OCI-LY7 (cell line): ENCODE results near the gene HLA-DMA. TPM values are rescaled to one million over a fixed set of nuclear protein-coding genes. Genes with fewer than 3 reads are reported as not detected.

Experiments
- BruUV-seq: library from RNA; stranded (reverse); fragments of 400-500 nt; replicated peaks from 2 replicates; lab custom pipeline; 2021; lab: Mats Ljungman, UMichigan
- CTCF ChIA-PET: fragments of 300-600 bp; sonication (Branson Sonifier 250); formaldehyde crosslinking; loops from one replicate; lab custom pipeline; 2022; ENCODE audit warnings: antibody characterized with exemption; ENCODE audit not compliant: unreplicated experiment; lab: Charles Lee
- POLR2A ChIA-PET: fragments of 300-600 bp; sonication (Branson Sonifier 250); formaldehyde crosslinking; loops from one replicate; lab custom pipeline; 2022; ENCODE audit warnings: antibody characterized with exemption; lab: Charles Lee
- DNase-seq: peaks from one replicate; pipeline ENCODE4 v3.0.0-alpha.2; 2015; ENCODE audit warnings: low spot score
- H2AFZ ChIP-seq: fragments of 200-600 bp; sonication (generic), shearing (Covaris generic); 2 replicates; pipeline ENCODE4 v1.6.1; 2014; ENCODE audit warnings: mild to moderate bottlenecking, antibody characterized with exemption, low read length, moderate library complexity
- H3K27ac ChIP-seq: fragments of 200-600 bp; sonication (generic); 2 replicates; pipeline ENCODE4 v1.5.1; 2014; ENCODE audit warnings: mixed run types, low read depth, mild to moderate bottlenecking, moderate library complexity, low read length, inconsistent platforms; ENCODE audit not compliant: poor library complexity, severe bottlenecking
- H3K36me3 ChIP-seq: fragments of 200-600 bp; sonication (generic); 2 replicates; pipeline ENCODE4 v1.6.1; 2014; ENCODE audit warnings: mild to moderate bottlenecking, antibody characterized with exemption, low read length, moderate library complexity, mixed read lengths; ENCODE audit not compliant: insufficient read depth
- H3K4me1 ChIP-seq: fragments of 200-600 bp; sonication (generic); 2 replicates; pipeline ENCODE4 v1.5.1; 2014; ENCODE audit warnings: mild to moderate bottlenecking, low read length; ENCODE audit not compliant: insufficient read depth, poor library complexity, severe bottlenecking
- H3K4me2 ChIP-seq: fragments of 200-600 bp; sonication (generic); 2 replicates; pipeline ENCODE4 v1.6.1; 2014; ENCODE audit warnings: mild to moderate bottlenecking, low read length
- H3K4me3 ChIP-seq: fragments of 200-600 bp; sonication (generic); 2 replicates; pipeline ENCODE4 v1.5.1; 2014; ENCODE audit warnings: mild to moderate bottlenecking, low read depth, low read length; ENCODE audit not compliant: poor library complexity, severe bottlenecking
- H3K79me2 ChIP-seq: fragments of 200-600 bp; sonication (generic); 2 replicates; pipeline ENCODE4 v1.6.1; 2016; ENCODE audit warnings: low read depth, mild to moderate bottlenecking, low read length, moderate library complexity, mixed read lengths; ENCODE audit not compliant: insufficient read depth
- H3K9me2 ChIP-seq: fragments of 200-600 bp; sonication (generic); 2 replicates; pipeline ENCODE4 v1.6.1; 2016; ENCODE audit warnings: mild to moderate bottlenecking, low read length, mixed read lengths; ENCODE audit not compliant: insufficient read depth
- H3K9me3 ChIP-seq: fragments of 200-600 bp; sonication (generic); 2 replicates; pipeline ENCODE4 v1.6.1; 2014; ENCODE audit warnings: mild to moderate bottlenecking, mixed run types, low read length, mixed read lengths
- H4K20me1 ChIP-seq: fragments of 200-600 bp; sonication (generic); 2 replicates; pipeline ENCODE4 v1.6.1; 2014; ENCODE audit warnings: mild to moderate bottlenecking, antibody characterized with exemption, low read length, moderate library complexity, mixed read lengths; ENCODE audit not compliant: insufficient read depth
- CTCF ChIP-seq: fragments of 200-600 bp; sonication (generic); conservative IDR thresholded peaks from 2 replicates; pipeline ENCODE4 v1.5.1; 2014; ENCODE audit warnings: mild to moderate bottlenecking, antibody characterized with exemption, low read length, moderate library complexity, mixed read lengths
- EZH2phosphoT487 ChIP-seq: fragments of 200-600 bp; sonication (generic); IDR thresholded peaks from 2 replicates; pipeline ENCODE4 v1.6.1; 2018; ENCODE audit warnings: low read depth, borderline replicate concordance, mild to moderate bottlenecking, mixed run types, antibody characterized with exemption, low read length, moderate library complexity, mixed read lengths
- intact Hi-C: fragments of 100-400 bp; cut with micrococcal nuclease; formaldehyde crosslinking; loops from one replicate; pipeline ENCODE4 v1.10.0; 2022; ENCODE audit not compliant: unreplicated experiment
- total RNA-seq, 2 experiments: library from RNA; depleted of rRNA in 1 of 2; stranded (reverse); fragments of >200 nt in 1 of 2; shearing (Covaris generic) in 1 of 2; gene quantifications; 2 replicates each; pipeline ENCODE4 v1.2.3, GENCODE V29; 2014 to 2022

The HLA-DMA gene
- total RNA-seq, 2 experiments from 2014 or later: 140 to 207 TPM

GRCh38 chr6:32983493-32983848 lies 30.6 kb upstream of the HLA-DMA start:
- DNase-seq: no peak
- peak overlapping the region; percentile 55 for H3K27ac ChIP-seq
- peaks cover 56% of the 10 kb centered on the region for H3K36me3 ChIP-seq

GRCh38 chr6:32982702-32983492 lies 30.0 kb upstream of the HLA-DMA start:
- no peak overlapping the region for H2AFZ ChIP-seq
- TF ChIP-seq CTCF (no peak), EZH2phosphoT487 (no peak)
- peaks cover 35% of the 10 kb centered on the region for H3K4me1 ChIP-seq
- H3K9me2 ChIP-seq: no peaks in the 10 kb centered on the region
- H3K79me2 ChIP-seq: peaks cover 23% of the 10 kb centered on the region; the same call in 1 of the 2 replicates
- no peaks in the 10 kb centered on the region; the same call in 1 of the 2 replicates for H4K20me1 ChIP-seq
- BruUV-seq: no TSS peak
- no peak overlapping the region for H3K4me2 ChIP-seq
- no peak overlapping the region for H3K4me3 ChIP-seq
- POLR2A ChIA-PET: interaction anchor here (0.7 to 3.9 kb wide), 7 partner anchors 9 to 125 kb away, joined by 3 to 47 read pairs (median 7); partner anchors contain the start of gene BRD2
- no peaks in the 10 kb centered on the region for H3K9me3 ChIP-seq
- CTCF ChIA-PET: interaction anchor here (1.2 to 2.1 kb wide), 2 partner anchors 35 to 97 kb away, joined by 3 to 14 read pairs; no protein-coding TSS in a partner anchor
- no peak for DNase-seq
- H3K27ac ChIP-seq: peak overlapping the region; percentile 55
- intact Hi-C loops: no loop called here
- peaks cover 62% of the 10 kb centered on the region for H3K36me3 ChIP-seq

More at GRCh38 chr6:32983493-32983848, 30.6 kb upstream of the HLA-DMA start:
- POLR2A ChIA-PET: interaction anchor here (1.5 to 3.9 kb wide), 3 partner anchors 9 to 93 kb away, joined by 5 to 47 read pairs (median 14); no protein-coding TSS in a partner anchor
- Histone ChIP-seq H3K9me2 (no peaks in the 10 kb centered on the region), H3K79me2 (peaks cover 17% of the 10 kb centered on the region; the same call in 1 of the 2 replicates), H2AFZ (no peak overlapping the region), H3K4me1 (peaks cover 41% of the 10 kb centered on the region), H4K20me1 (no peaks in the 10 kb centered on the region; the same call in 1 of the 2 replicates), H3K4me2 (no peak overlapping the region), H3K4me3 (no peak overlapping the region), H3K9me3 (no peaks in the 10 kb centered on the region)
- CTCF ChIA-PET: interaction anchor here (1.2 to 2.1 kb wide), 5 partner anchors 12 to 98 kb away, joined by 3 to 14 read pairs (median 12); partner anchors contain the start of gene HLA-DMA
- no TSS peak for BruUV-seq
- no peak for TF ChIP-seq EZH2phosphoT487
- TF ChIP-seq CTCF: no peak
- intact Hi-C loops: no loop called here
